HL-60/S4 treated with retinoic acid at 250 ng/mL for 4 days and 3 days (cell line): ENCODE measurements around the gene HIVEP2.

ENCODE experiments used
- in situ Hi-C: fragments of 300-500 bp; cut with MboI; formaldehyde crosslinking; loops from 2 replicates; pipeline ENCODE4 v1.7.0; 2022; ENCODE audit warnings: low sequenced_read_pairs

HIVEP2 gene

GRCh38 chr6:142918339-142919042, 26.5 kb downstream of the HIVEP2 start:
- in situ Hi-C loops = no loop called here

DNA sequence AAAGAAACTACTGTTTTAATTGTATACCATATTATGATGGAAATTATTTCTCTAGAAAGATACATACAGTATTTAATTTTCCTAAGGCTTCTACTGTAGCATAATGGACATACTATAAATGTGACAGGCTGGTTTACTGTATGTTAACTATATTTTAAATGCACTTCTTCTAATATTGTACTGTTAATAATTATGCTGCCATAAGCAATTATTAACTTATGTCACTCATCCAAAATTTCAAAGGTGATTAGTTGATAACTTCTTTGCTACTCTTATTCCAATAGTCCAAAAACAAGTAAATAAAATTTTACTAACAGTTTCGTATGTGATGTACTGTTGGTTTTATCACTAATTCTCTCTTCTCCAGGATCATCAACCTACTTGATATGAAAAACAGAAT, 28.1 kb downstream of the HIVEP2 start:
- in situ Hi-C loops = no loop called here

DNA sequence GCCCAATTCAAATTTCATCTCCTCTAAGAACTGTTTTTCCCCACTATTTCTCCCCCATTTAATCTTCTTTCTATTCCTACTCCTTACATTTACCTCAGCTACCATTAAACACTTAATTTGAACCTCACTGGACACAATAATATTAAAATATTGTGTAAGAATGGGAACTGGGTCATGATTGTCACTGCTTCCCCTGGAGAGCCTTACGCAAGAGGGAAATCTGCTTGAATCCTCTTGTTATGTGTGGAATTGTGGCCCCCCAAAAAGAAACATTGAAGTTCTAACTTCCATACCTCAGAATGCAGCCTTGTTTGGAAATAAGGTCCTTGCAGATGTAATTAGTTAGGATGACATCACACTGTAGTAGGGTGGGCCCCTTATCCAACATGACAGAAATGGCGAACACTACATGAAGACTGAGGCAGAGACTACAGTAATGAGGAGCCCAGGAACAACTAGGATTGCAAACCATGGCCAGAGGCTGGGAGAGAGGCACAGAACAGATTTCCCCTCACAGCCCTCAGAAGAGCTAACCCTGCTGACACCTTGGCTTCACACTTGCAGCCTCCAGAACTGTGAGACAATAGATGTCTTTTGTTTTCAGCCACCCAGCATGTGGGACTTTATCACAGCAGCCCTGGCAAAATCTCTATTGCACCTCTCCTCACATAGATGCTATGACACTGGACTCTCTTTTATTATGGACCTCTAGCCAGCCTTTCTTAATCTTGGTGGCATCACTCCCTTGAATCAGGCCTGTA, 29.9 kb downstream of the HIVEP2 start:
- in situ Hi-C loops = no loop called here

GRCh38 chr6:142914369-142914768, 30.6 kb downstream of the HIVEP2 start:
- in situ Hi-C loops = no loop called here

DNA sequence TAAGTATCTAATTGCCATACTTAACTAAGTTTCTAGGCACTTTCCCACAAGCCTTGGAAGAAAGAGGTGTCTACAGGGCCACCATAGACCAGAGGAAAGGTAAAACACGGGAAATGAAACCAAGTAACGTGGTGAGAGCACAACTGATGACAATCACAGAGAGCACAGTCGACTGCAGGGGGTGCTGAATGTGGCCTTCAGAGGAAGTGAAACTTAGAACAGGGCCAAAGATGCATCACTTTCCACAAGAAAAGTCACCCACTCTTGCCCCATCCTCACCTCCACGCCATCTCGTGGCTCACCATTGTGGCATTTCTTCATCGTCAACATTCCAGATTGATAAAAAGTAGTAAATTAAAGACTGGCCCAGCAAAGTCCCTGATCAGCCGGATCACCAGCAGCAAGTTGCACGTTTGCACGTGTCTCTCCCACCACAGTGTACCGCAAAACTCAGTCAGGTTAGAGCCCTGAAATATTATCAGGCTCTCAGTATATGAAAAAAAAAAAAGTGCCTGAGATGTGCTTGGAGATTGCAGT, 31.4 kb downstream of the HIVEP2 start:
- in situ Hi-C loops = no loop called here

- in situ Hi-C loops = no loop called here
Measured at GRCh38 chr6:142913036-142913510, 31.9 kb downstream of the HIVEP2 start.

DNA sequence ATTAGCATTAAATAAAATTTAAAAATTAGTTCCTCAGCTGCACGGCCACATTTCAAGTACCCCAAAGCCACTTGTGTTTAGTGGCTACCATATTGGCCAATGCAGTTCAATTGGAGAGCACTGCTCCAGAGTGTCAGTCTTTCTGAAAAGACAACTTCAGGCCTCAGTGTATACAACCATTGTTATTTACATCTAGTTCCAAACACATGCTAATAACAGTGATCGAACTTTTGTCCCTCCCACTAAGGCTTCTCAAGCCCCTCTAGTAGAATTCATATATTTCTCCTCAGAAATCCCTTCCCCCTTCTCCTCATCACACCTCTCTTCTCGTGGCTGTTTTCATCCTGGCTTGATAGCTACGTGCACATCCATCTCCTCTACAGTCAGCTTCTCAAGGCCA, 32.9 kb downstream of the HIVEP2 start:
- in situ Hi-C loops = no loop called here

DNA sequence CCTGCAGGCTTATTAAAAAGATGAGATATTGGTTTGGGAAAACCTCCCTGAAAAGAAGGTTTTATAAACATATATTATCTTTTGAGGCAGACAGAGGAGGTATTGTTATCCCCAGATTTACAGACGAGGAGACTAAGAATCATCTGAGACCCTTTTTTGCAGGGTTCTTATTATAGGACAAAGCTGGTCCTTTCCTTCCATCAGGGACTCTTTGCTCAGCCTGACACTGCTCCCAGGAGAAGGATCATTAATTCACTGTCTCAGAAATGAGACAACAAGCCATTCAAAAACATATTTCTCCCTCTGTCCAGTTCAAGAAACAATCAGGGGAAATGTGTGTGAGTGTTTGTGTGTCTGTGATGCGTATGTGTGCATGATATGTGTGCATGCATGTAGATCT, 33.5 kb downstream of the HIVEP2 start:
- in situ Hi-C loops = no loop called here

DNA sequence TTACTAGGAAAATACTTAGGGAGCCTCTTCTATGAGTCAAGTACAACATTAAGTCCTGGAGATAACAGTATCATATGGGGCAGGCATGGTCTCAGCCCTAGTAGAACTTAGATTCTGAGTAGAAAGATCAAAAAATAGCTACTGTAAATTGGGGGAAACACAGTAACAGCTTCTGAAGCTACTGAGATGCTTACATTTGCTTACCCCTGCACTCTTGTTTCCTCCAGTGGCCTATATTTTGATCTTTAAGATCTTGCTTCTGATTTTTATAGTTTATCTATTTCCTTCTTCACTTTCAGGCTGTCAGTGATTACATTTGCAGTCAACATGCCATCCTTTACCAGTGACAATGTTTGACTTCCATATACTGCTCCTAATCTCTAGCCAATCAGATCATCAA, 35.3 kb downstream of the HIVEP2 start:
- in situ Hi-C loops = no loop called here

GRCh38 chr6:142908235-142908634, 36.7 kb downstream of the HIVEP2 start:
- in situ Hi-C loops = no loop called here

DNA sequence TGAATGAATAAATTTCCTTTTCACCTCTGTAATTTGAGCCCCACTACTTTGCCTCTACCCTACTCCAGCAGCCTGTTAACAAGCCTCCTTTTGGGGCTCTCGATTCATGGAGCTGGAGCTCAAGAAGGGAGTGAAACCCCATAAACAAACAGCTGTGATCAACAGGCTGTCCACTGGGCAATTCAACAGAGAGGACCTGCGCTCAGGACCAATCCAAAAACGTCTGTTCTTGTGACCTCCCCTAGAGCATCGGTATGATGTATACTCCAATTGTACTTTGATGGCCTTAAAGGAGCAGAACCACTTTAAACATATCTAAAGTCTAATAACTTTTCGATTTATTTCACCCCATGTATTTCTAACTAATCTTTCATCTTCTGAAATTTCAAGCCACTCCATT, 37.4 kb downstream of the HIVEP2 start:
- in situ Hi-C loops = no loop called here

- in situ Hi-C loops = no loop called here
Measured at GRCh38 chr6:142906945-142907470, 38.0 kb downstream of the HIVEP2 start.

DNA sequence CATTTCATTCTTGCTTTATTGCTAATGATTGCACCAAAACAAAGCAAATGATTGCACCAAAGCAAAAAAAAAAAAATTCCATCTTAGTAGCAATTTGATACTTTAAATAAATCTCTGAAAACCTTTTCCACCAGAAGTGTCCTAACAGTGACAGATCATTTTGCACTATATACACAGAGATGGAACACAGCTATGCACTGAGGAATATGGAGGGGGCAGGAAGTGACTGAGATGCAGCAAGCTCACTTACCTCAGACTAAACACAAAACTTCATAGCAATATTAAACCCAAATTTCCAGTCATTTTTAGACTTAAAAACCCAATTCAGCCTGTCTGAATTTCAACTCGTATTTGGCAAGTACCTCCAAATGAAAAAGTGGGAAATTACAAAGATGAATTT, 41.2 kb downstream of the HIVEP2 start:
- in situ Hi-C loops = no loop called here

DNA sequence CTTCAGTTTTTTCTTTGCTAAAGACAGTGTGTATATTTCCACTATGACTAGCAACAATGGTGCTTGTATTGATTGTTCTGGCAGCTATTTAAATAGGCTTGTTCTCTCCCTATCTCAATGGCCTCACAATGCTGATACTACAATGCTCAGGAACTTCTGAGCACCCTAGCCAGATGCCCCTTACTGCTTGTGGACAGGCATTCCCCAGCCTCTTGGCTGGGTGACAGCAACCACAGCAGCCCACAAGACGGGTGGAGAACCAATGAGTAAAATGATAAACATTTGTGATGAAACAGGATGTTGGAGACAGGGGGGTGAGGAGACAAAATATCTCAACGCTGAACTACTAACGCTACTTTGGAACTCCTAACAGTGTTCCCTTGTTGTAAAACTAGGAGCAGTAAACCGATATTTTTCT, 42.3 kb downstream of the HIVEP2 start:
- in situ Hi-C loops = no loop called here

DNA sequence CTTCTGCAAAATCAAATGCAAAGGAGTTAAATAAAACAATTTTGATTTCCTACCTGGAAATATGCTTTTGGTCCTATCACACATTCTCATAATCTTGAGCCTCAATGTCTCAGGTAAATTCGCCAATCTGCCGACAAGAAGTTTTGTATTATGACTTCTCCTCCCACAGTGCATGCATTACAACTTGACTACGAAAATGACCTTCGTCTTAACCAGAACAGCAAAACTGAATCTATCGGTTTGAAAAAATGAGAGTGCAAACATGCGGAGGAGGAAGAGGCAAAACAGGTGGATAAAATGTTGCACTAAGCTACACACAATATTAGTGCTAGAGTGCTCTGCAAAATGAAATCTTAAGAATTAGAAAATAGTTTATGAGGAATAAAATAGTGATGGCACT, 43.4 kb downstream of the HIVEP2 start:
- in situ Hi-C loops = no loop called here

- in situ Hi-C loops = no loop called here
Measured at GRCh38 chr6:142900227-142900971, 44.6 kb downstream of the HIVEP2 start.

DNA sequence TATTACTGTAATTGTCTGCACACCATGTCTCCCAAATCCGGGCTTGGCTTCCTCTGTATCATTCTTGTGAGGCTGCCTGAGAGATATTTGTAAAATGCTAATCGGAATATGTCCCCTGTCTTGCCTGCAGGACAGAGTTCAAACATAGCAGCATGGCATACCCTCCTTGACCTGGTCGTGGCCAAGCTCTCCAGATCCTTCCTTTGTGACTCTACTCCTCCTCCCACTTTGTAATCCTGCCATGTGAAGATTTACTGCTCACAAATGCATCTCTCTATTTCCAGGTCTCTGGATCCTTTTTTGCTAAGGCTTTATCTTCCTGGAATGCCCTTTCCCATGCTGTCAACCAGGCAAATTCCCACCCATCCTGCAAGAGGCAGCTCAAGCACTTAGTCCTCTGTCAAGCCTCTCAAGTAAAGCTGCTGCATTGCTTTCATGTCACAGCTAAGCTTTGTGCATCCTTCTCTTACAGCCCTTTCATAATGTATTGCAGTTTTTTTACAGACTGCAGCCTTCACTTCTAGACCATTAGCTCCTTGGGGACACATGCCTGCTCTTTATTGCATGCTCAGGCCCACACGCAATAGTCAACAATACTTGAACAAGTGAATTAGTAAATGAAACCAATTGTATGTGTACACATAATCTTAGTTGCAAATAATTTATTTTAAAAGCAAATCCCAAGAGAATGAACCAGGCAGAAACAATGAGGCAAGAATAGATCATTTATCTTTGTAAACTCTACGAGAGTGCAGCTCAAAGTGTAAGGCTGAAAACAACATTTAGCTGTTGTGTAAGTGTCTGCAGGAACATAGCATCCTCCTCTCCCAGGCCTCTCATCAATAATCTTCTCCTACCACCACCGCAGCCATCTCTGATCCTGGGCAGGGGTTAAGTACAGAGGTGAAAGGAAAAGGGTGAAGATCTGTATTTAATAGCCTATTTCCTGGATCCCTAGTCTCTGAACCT, 45.8 kb downstream of the HIVEP2 start:
- in situ Hi-C loops = no loop called here

DNA sequence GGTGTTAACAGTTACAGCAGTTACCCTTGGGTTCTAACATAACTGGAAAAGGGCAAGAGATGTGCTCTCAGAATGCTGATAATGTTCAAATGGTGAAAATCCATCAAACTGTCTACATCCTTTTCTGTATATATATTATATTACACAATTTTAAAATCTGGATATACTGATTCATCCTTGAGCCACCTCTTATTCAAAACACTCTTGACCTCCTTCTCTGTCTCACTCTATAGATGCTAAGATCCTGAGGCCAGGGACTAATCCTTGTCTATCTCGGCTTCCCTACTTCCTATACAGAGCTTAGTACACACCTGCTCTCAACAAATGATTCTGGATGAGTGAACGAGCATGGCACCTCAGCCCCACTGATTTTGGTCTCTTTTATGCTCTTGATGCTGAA, 47.3 kb downstream of the HIVEP2 start:
- in situ Hi-C loops = no loop called here

DNA sequence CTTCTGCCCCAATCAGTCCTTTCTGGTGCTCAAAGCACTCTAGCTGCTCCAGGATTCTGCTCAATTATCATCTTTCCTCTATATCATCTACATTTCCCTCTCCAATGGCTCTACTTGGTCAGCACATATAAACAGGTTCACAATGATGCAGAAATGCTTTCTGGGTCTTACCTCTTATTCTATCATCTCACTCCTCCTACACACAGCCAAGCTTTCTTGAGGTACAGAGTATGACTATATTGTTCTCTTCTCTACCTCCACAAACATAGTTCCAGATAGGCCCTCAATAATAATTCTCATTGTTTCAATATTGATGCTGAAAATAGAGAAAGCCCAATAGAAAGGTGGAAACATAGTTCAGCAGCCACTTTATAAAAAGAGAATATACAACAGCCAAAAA, 48.2 kb downstream of the HIVEP2 start:
- in situ Hi-C loops = no loop called here

DNA sequence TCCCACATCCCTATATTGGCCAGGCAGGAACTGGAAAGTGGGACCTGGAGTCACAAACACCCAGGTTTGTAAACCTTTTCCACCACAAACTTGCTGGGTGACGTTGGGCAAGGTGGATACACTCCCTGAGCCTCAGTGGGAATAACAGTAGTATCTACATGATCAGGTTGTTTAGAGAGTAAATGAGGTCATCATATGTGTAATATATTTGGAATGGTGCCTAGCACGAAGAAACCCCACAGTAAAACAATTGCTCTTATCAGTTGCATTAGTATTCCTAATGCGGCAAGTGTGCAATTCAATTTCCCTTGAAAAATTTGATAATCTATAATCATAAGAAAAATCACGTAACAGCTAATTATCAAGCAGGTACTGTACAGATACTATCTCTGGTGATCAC, 51.9 kb downstream of the HIVEP2 start:
- in situ Hi-C loops = no loop called here
